ENCODE data around the gene FTO. TPM values are rescaled to one million over a fixed set of nuclear protein-coding genes. Genes with fewer than 3 reads are reported as not detected.

The FTO gene
- total RNA-seq, 4 donors from 2014 or later, result 98.1 to 127 (median 109) TPM

DNA sequence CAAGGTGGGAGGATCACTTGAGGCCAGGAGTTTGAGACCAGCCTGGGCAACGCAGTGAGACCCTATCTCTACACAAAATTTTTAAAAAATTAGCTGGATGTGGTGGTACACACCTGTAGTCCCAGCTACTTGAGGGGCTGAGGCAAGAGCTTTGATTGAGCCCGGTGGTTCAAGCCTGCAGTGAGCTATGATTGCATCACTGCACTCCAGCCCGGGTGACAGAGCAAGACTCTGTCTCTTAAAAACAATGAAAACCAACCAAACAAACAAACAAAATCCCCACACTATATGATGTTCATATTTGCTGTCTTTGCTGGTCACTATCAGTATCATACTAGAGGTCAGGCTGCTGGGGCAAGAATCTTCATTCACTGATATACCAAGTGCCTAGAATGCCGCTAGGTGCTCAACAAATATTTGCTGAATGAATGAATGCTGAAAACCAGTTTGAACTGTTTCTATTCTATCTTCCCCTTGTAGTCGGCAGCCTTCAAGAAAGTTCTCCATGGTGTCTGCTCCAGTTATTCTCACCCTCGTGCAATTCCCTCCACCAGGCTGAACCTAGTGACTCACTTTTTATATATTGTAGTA is 455.6 kb downstream of the FTO start:
- WGBS, 2 donors, result 82 to 84% methylated on average over 6 of the region's 6 CpGs
- H3K4me3 ChIP-seq, result no peak overlapping the region
- no peaks in the 10 kb centered on the region for H3K27me3 ChIP-seq
- no peak for DNase-seq (ENCODE audit: low spot score in 2 of 2)
- H3K9me3 ChIP-seq, result peaks cover 0 to 21% (median 0%) of the 10 kb centered on the region in 4 donors
- TF ChIP-seq, protein P1, sequence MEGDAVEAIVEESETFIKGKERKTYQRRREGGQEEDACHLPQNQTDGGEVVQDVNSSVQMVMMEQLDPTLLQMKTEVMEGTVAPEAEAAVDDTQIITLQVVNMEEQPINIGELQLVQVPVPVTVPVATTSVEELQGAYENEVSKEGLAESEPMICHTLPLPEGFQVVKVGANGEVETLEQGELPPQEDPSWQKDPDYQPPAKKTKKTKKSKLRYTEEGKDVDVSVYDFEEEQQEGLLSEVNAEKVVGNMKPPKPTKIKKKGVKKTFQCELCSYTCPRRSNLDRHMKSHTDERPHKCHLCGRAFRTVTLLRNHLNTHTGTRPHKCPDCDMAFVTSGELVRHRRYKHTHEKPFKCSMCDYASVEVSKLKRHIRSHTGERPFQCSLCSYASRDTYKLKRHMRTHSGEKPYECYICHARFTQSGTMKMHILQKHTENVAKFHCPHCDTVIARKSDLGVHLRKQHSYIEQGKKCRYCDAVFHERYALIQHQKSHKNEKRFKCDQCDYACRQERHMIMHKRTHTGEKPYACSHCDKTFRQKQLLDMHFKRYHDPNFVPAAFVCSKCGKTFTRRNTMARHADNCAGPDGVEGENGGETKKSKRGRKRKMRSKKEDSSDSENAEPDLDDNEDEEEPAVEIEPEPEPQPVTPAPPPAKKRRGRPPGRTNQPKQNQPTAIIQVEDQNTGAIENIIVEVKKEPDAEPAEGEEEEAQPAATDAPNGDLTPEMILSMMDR (IDR thresholded peaks at IDR 0.05), result no peak
- TF ChIP-seq EP300 (IDR thresholded peaks at IDR 0.05), result no peak
- TF ChIP-seq POLR2A (IDR thresholded peaks at IDR 0.05), result no peak
- no peak overlapping the region for H3K27ac ChIP-seq
- H3K4me1 ChIP-seq, result no peaks in the 10 kb centered on the region
- no peaks in the 10 kb centered on the region for H3K36me3 ChIP-seq

DNA sequence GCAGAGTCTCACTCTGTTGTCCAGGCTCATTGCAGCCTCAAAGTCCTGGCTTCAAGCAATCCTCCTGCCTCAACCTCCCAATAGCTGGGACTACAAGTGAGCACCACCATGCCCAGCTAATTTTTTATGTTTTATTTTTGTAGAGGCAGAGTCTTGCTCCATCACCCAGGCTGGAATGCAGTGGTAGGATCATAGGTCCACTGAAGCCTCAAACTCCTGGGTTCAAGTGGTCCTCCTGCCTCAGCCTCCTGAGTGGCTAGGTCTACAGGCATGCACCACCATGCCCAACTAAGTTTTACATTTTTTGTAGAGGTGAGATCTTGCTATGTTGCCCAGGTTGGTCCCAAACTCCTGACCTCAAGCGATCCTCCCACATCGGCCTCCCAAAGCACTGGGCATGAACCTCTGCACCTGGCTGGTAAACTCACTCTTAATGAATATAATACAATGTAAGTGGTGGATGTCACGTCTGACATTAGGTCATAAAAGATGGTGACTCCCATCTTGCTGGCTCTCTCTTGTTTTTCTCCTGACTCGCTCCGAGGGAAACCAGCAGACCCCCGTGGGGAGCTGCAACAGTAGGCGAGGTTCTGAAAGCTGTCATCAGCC is 456.4 kb downstream of the FTO start:
- Histone ChIP-seq H3K36me3 (no peaks in the 10 kb centered on the region), H3K9me3 (peaks cover 0 to 21% (median 0%) of the 10 kb centered on the region in 4 donors), H3K4me1 (no peaks in the 10 kb centered on the region), H3K27ac (no peak overlapping the region), H3K4me3 (no peak overlapping the region), H3K27me3 (no peaks in the 10 kb centered on the region)
- TF ChIP-seq, protein P1 (IDR thresholded peaks at IDR 0.05), result no peak
- no peak for TF ChIP-seq POLR2A (IDR thresholded peaks at IDR 0.05)
- no peak for TF ChIP-seq EP300 (IDR thresholded peaks at IDR 0.05)
- WGBS, 2 donors, result 81% methylated on average over 7 of the region's 7 CpGs
- DNase-seq (ENCODE audit: low spot score in 2 of 2), result no peak

DNA sequence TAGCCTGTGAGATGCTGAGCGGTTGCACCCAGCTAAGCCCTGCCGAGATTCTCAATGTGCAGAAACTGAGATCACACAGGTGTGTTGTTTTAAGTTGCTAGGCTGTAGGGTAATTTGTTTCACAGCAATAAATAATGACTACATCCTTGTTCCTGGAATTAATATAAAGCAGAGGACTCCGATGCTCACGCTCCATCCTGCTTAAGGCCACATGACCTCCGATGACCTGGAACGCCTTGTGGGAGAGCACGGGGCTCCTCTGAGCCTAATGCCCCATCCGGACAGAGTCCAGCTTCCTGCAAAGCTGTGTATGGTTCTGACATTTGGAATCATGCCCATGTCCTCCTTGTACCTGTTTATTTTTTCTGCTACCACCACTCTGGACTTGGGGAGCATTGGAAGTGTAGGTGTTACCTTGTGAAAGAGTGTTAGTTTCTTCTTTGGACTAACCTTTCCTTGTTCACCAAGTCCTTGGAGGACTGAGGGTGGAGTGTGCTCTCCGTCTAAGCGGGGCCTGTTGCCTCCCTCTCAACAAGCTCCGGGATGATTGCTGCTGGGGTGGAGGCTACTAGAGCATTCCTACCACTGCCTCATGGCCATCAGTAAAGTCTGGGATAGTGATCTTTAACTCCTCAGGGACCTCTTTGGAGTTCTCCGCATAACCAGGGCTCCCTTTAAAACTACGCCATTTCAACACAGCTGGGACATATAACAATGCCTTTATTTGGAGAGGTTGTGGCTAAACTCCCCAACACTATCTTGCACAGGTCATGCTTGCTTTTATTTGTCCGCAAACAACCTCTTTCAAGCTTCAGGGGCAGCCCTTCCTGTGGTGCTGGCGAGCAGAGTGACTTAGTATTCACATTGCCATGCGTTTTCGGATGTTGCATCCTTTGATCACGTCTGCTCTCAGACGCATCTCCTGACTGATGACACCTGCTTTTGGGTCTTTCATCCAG is 457.3 kb downstream of the FTO start:
- H3K4me1 ChIP-seq, result no peaks in the 10 kb centered on the region
- H3K4me3 ChIP-seq, result no peak overlapping the region
- H3K36me3 ChIP-seq, result no peaks in the 10 kb centered on the region
- H3K27ac ChIP-seq, result no peak overlapping the region
- no peaks in the 10 kb centered on the region for H3K27me3 ChIP-seq
- DNase-seq (ENCODE audit: low spot score in 2 of 2), result no peak
- TF ChIP-seq POLR2A (IDR thresholded peaks at IDR 0.05), result no peak
- no peak for TF ChIP-seq EP300 (IDR thresholded peaks at IDR 0.05)
- TF ChIP-seq, protein P1 (IDR thresholded peaks at IDR 0.05), result no peak
- 60 to 68% methylated on average over 19 of the region's 19 CpGs for WGBS, 2 donors
- H3K9me3 ChIP-seq, result peaks cover 0 to 15% (median 0%) of the 10 kb centered on the region in 4 donors

DNA sequence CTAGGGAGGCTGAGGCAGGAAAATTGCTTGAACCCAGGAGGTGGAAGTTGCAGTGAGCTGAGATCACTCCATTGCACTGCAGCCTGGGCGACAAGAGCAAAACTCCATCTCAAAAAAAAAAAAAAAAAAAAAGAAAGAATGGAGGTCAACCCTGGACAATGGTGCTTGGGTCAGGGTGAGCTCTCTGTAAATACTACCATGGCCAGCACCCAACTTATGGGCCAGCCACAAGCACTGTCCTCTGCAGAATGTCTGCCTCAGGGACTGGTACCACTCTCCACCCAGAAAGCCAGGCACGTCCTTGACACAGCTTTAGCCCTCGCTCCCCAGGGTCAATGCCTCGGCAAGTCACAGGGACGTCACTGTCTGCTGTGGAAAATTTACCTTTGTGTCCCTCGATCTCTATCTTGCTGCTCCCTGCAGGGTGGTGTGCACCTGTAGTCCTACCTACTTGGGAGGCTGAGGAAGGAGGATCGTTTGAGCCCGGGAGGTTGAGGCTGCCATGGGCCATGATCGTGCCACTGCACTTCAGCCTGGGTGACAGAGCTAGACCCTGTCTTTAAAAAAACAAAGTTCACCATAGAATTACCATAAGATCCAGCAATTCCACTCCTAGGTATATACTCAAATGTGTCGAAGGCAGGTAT is 459.4 kb downstream of the FTO start:
- Histone ChIP-seq H3K27ac (no peak overlapping the region), H3K9me3 (peaks cover 0 to 5% (median 0%) of the 10 kb centered on the region in 4 donors), H3K27me3 (no peaks in the 10 kb centered on the region), H3K36me3 (no peaks in the 10 kb centered on the region), H3K4me1 (no peaks in the 10 kb centered on the region), H3K4me3 (no peak overlapping the region)
- no peak for DNase-seq (ENCODE audit: low spot score in 2 of 2)
- 86 to 91% methylated on average over 9 to 10 of the region's 10 CpGs for WGBS, 2 donors
- TF ChIP-seq, protein P1 (IDR thresholded peaks at IDR 0.05), result no peak
- TF ChIP-seq EP300 (IDR thresholded peaks at IDR 0.05), result no peak
- no peak for TF ChIP-seq POLR2A (IDR thresholded peaks at IDR 0.05)

All from tibial nerve (tissue), 4 donors.